HL-60 (cell line): Measurements from ENCODE around the gene RFXANK.

Experiments used
- DNase-seq, 2 experiments: peaks; one replicate each; pipeline ENCODE4 v3.0.0-alpha.2; 2010 to 2020; ENCODE audit warnings: low read depth in 1 of 2, low spot score in 1 of 2
- H3K27ac ChIP-seq: fragments of 250-450 bp; sonication (Bioruptor Pico); replicated peaks from 2 replicates; pipeline ENCODE4 v1.5.1; 2020; ENCODE audit warnings: mild to moderate bottlenecking, moderate library complexity
- H3K27me3 ChIP-seq: fragments of 250-450 bp; sonication (Bioruptor Pico); 2 replicates; pipeline ENCODE4 v1.5.1; 2021; ENCODE audit warnings: mild to moderate bottlenecking, moderate library complexity; ENCODE audit not compliant: insufficient read depth, poor library complexity, severe bottlenecking
- H3K4me3 ChIP-seq: replicated peaks from 2 replicates; pipeline ENCODE4 v1.5.1; 2011; ENCODE audit warnings: mild to moderate bottlenecking, control low read depth, low read length; ENCODE audit not compliant: insufficient read depth
- GABPA ChIP-seq: IDR thresholded peaks from 2 replicates; pipeline ENCODE4 v1.6.1; 2012; ENCODE audit warnings: low read depth
- POLR2AphosphoS5 ChIP-seq: IDR thresholded peaks from 2 replicates; pipeline ENCODE4 v1.6.1; 2012; ENCODE audit warnings: low read depth
- SPI1 ChIP-seq: IDR thresholded peaks from 2 replicates; pipeline ENCODE4 v1.6.1; 2012; ENCODE audit warnings: low read depth, mild to moderate bottlenecking, borderline replicate concordance
- TF ChIP-seq, protein P1 (sequence below): IDR thresholded peaks from 2 replicates; pipeline ENCODE4 v1.6.1; 2012; ENCODE audit warnings: low read depth; ENCODE audit not compliant: insufficient replicate concordance
- TF ChIP-seq, protein P2 (sequence below): IDR thresholded peaks from one replicate; pipeline ENCODE4 v1.5.1; 2011; ENCODE audit warnings: low read length, control low read depth, inconsistent platforms; ENCODE audit not compliant: insufficient read depth

The RFXANK gene

DNA sequence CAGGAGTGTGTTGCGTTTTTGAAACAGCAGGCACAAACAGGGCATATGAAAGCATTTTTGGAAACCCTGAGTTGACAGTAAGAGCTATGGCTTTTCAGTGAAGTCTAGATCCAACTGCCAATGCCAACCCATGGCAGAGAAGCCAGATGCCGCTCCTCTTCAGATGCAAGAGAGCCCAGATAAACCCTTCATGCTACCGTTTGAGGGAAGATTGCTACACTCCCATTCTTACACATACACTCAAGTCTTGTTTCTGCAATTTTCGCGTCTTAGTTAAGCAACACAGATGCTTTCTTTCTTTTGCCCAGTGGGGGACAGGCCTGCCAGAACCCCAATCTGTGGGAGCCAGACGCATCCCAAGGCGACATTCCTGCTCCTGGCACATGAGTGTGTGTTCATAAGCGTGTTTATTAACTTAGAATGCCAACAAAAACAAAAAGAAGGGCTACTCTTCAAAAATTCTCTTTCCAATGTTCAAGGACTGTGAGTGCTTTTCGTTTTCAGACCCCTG lies 10.5 kb upstream of the RFXANK start:
- peak; percentile 20; the same call in 1 of the 2 replicates for TF ChIP-seq POLR2AphosphoS5
- TF ChIP-seq GABPA = no peak
- TF ChIP-seq SPI1 = no peak
- DNase-seq = peak in 1 of 2 experiments; percentile 83
- no peak overlapping the region for H3K4me3 ChIP-seq
- H3K27ac ChIP-seq = peak overlapping the region; percentile 82
- H3K27me3 ChIP-seq = no peaks in the 10 kb centered on the region

DNA sequence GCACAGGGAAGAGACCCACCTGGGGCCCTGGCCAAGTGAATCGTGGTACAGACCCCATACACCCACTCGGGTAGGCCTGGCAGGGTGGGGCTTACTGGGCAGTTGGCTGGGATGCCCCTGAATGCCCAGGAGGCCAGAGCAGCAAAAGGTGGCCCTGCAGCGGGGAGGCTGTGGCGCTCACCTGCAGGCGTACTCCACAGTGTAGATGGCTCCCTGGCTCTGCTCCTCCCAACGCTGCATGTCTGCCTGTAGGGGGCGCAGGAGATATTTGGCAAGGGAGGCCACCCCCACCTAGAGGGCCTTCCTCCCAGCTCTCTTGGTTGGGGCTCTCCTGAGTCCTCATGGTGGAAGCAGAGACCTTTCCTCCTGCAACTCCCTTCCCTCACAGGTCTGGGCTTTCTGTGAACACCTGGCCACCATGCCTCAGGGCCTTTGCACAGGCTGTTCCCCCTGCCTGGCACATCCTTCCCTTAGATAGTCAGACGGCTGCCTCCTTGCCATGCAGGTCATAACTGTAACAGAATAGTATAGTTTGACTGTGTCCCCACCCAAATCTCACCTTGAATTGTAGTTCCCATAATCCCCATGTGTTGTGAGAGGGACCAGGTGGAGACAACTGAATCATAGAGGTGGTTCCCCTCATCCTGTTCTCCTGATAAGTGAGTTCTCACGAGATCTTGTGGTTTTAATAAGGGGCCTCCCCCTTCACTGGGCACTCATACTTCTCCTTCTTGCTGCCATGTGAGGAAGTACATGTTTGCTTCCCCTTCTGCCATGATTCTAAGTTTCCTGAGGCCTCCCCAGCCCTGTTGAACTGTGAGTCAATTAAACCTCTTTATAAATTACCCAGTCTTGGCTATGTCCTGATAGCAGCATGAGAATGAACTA lies 6.0 kb upstream of the RFXANK start:
- H3K27me3 ChIP-seq = no peaks in the 10 kb centered on the region
- peak; percentile 92 to 95 for DNase-seq
- no peak for TF ChIP-seq GABPA
- TF ChIP-seq, protein P1, sequence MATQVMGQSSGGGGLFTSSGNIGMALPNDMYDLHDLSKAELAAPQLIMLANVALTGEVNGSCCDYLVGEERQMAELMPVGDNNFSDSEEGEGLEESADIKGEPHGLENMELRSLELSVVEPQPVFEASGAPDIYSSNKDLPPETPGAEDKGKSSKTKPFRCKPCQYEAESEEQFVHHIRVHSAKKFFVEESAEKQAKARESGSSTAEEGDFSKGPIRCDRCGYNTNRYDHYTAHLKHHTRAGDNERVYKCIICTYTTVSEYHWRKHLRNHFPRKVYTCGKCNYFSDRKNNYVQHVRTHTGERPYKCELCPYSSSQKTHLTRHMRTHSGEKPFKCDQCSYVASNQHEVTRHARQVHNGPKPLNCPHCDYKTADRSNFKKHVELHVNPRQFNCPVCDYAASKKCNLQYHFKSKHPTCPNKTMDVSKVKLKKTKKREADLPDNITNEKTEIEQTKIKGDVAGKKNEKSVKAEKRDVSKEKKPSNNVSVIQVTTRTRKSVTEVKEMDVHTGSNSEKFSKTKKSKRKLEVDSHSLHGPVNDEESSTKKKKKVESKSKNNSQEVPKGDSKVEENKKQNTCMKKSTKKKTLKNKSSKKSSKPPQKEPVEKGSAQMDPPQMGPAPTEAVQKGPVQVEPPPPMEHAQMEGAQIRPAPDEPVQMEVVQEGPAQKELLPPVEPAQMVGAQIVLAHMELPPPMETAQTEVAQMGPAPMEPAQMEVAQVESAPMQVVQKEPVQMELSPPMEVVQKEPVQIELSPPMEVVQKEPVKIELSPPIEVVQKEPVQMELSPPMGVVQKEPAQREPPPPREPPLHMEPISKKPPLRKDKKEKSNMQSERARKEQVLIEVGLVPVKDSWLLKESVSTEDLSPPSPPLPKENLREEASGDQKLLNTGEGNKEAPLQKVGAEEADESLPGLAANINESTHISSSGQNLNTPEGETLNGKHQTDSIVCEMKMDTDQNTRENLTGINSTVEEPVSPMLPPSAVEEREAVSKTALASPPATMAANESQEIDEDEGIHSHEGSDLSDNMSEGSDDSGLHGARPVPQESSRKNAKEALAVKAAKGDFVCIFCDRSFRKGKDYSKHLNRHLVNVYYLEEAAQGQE = no peak
- peak; percentile 87; the same call in 1 of the 2 replicates for TF ChIP-seq SPI1
- TF ChIP-seq POLR2AphosphoS5 = peak; percentile 69
- TF ChIP-seq, protein P2, sequence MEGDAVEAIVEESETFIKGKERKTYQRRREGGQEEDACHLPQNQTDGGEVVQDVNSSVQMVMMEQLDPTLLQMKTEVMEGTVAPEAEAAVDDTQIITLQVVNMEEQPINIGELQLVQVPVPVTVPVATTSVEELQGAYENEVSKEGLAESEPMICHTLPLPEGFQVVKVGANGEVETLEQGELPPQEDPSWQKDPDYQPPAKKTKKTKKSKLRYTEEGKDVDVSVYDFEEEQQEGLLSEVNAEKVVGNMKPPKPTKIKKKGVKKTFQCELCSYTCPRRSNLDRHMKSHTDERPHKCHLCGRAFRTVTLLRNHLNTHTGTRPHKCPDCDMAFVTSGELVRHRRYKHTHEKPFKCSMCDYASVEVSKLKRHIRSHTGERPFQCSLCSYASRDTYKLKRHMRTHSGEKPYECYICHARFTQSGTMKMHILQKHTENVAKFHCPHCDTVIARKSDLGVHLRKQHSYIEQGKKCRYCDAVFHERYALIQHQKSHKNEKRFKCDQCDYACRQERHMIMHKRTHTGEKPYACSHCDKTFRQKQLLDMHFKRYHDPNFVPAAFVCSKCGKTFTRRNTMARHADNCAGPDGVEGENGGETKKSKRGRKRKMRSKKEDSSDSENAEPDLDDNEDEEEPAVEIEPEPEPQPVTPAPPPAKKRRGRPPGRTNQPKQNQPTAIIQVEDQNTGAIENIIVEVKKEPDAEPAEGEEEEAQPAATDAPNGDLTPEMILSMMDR = no peak
- peak overlapping the region; percentile 92 for H3K27ac ChIP-seq
- no peak overlapping the region for H3K4me3 ChIP-seq

DNA sequence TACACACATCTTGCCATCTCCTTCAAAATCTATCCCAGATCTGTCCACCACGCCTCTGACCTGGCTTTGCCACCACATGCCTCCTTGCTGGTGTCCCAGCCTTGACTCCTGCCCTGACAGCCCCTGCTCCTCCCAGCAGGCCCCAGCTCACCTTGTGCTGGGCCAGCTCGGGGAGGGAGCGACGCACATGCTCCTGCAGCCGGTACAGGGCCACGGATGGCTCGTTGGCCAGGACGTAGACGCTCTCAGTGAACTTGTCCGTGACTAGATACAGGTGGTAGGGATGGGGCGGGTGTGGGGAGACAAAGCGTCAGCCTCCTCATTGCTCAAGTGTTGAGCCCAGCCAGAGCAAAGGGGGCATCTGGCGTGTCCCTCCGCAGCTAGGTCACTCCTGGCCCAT lies 5.3 kb upstream of the RFXANK start:
- DNase-seq = no peak
- Histone ChIP-seq H3K27me3 (no peaks in the 10 kb centered on the region), H3K27ac (peak overlapping the region; percentile 92), H3K4me3 (no peak overlapping the region)
- TF ChIP-seq, protein P1 = no peak
- TF ChIP-seq, protein P2 = no peak
- TF ChIP-seq GABPA = no peak

DNA sequence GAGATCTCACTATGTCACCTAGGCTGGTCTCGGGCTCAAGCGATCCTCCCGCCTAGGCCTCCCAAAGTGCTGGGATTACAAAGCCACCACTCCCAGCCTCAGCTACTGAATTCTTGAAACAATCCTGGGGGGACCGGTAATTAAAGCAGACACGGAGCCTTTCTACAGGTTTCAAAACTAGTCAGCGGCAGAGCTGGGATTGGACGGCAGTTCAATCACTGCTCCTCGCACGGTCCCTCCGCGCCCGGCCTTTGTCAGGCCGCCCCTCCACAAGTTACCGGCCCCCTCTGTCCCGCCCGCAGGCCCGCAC lies 335 bp upstream of the RFXANK start:
- Histone ChIP-seq H3K27ac (peak overlapping the region; percentile 100), H3K27me3 (no peaks in the 10 kb centered on the region), H3K4me3 (peak overlapping the region; percentile 67)
- DNase-seq = peak in 1 of 2 experiments; percentile 22
- TF ChIP-seq, protein P1 = no peak
- no peak for TF ChIP-seq GABPA
- TF ChIP-seq SPI1 = no peak
- TF ChIP-seq POLR2AphosphoS5 = no peak
- TF ChIP-seq, protein P2 = no peak
